K562 (cell line): ENCODE data around the gene SLC6A16. TPM values are rescaled to one million over a fixed set of nuclear protein-coding genes. Genes with fewer than 3 reads are reported as not detected.

ENCODE experiments used
- ATAC-seq: fragments of 200-7000 bp; cut with Tn5 transposase; 3 replicates; pipeline ENCODE4 v1.9.1; 2020; ENCODE audit warnings: moderate library complexity
- BruUV-seq: library from RNA; stranded (reverse); fragments of 400-500 nt; replicated peaks from 2 replicates; lab custom pipeline; 2021; lab: Mats Ljungman, UMichigan
- CTCF ChIA-PET: fragments of 300-600 bp; formaldehyde crosslinking; extraction: SDS; loops from one replicate; lab custom pipeline; 2021; ENCODE audit warnings: low intra/inter-chr PET ratio; lab: Yijun Ruan, JAX
- POLR2A ChIA-PET: fragments of 300-600, 350-650 bp; sonication (Branson Sonifier 250); formaldehyde crosslinking; extraction: SDS; loops from one replicate; lab custom pipeline; 2021; ENCODE audit warnings: antibody characterized with exemption, inconsistent platforms; lab: Yijun Ruan, JAX
- DNase-seq, 4 experiments: peaks; one replicate each; pipeline versions ENCODE4 v3.0.0 to v3.0.0-alpha.2; 2011 to 2018; ENCODE audit warnings: low spot score in 3 of 4, mixed read lengths in 3 of 4; ENCODE audit errors: extremely low read depth in 1 of 4
- FAIRE-seq: peaks from 2 replicates; lab custom pipeline; 2011; peaks lifted over from hg19 to GRCh38; lab: Jason Lieb, UNC
- H2AFZ ChIP-seq: 2 replicates; pipeline ENCODE4 v1.6.0; 2011; ENCODE audit warnings: low read depth, low read length, control low read depth, inconsistent platforms
- H3K27ac ChIP-seq: fragments of 200-600 bp; 3 replicates; pipeline ENCODE4 v1.8.0; 2011; ENCODE audit warnings: low read depth, mild to moderate bottlenecking, control low read depth, inconsistent platforms, low read length, moderate library complexity, mixed read lengths; ENCODE audit errors: extremely low read depth
- H3K27me3 ChIP-seq, 2 experiments: fragments of 300-600 bp in 1 of 2; 2 replicates in 1 of 2; 3 replicates in 1 of 2; pipeline versions ENCODE4 v1.6.0 to v1.8.0; 2011; ENCODE audit warnings: inconsistent platforms in 2 of 2, low read length in 2 of 2, mild to moderate bottlenecking in 1 of 2, mixed read lengths in 1 of 2, moderate library complexity in 1 of 2; ENCODE audit not compliant: control insufficient read depth in 2 of 2, insufficient read depth in 2 of 2
- H3K36me3 ChIP-seq: fragments of 300-600 bp; 3 replicates; pipeline ENCODE4 v1.8.0; 2011; ENCODE audit warnings: mild to moderate bottlenecking, low read length, inconsistent platforms; ENCODE audit not compliant: control insufficient read depth, insufficient read depth
- H3K4me1 ChIP-seq, 2 experiments: fragments of 200-600 bp in 1 of 2; replicated peaks in 1 of 2; 2 replicates in 1 of 2; 3 replicates in 1 of 2; pipeline versions ENCODE4 v1.5.1 to v1.8.0; 2011; ENCODE audit warnings: inconsistent platforms in 2 of 2, low read length in 2 of 2, mild to moderate bottlenecking in 1 of 2, mixed read lengths in 1 of 2, moderate library complexity in 1 of 2; ENCODE audit not compliant: control insufficient read depth in 2 of 2, insufficient read depth in 2 of 2
- H3K4me2 ChIP-seq: 2 replicates; pipeline ENCODE4 v1.6.1; 2011; ENCODE audit warnings: low read length, control low read depth, inconsistent platforms, mixed read lengths; ENCODE audit not compliant: insufficient read depth
- H3K4me3 ChIP-seq: fragments of 200-600 bp; sonication (generic), shearing (Covaris generic); 2 replicates; pipeline ENCODE4 v1.5.1; 2016; ENCODE audit warnings: control low read depth, inconsistent platforms
- H3K79me2 ChIP-seq: fragments of 200-600 bp; 3 replicates; pipeline ENCODE4 v1.8.0; 2011; ENCODE audit warnings: low read length, inconsistent platforms; ENCODE audit not compliant: control insufficient read depth, insufficient read depth
- H3K9ac ChIP-seq, 2 experiments: 2 replicates each; pipeline versions ENCODE4 v1.6.0 to v1.6.1; 2011; ENCODE audit warnings: low read depth in 2 of 2, low read length in 2 of 2, control low read depth in 1 of 2, inconsistent platforms in 1 of 2, mild to moderate bottlenecking in 1 of 2, mixed read lengths in 1 of 2; ENCODE audit not compliant: insufficient read depth in 1 of 2
- H3K9me1 ChIP-seq: one replicate; pipeline ENCODE4 v1.6.0; 2011; ENCODE audit warnings: inconsistent platforms, mild to moderate bottlenecking, low read length, moderate library complexity; ENCODE audit not compliant: control insufficient read depth, insufficient read depth
- H3K9me3 ChIP-seq: replicated peaks from 2 replicates; pipeline ENCODE4 v1.5.1; 2011; ENCODE audit warnings: low read depth, low read length, inconsistent platforms; ENCODE audit not compliant: control insufficient read depth, insufficient read depth
- H4K20me1 ChIP-seq: replicated peaks from 2 replicates; pipeline ENCODE4 v1.6.1; 2011; ENCODE audit warnings: low read length, inconsistent platforms, mixed read lengths; ENCODE audit not compliant: control insufficient read depth, insufficient read depth
- ASH1L ChIP-seq: fragments of 450-650 bp; IDR thresholded peaks from 2 replicates; pipeline ENCODE4 v1.6.1; 2018; ENCODE audit warnings: borderline replicate concordance, mild to moderate bottlenecking, low read depth; ENCODE audit not compliant: partially characterized antibody
- MEIS2 ChIP-seq: fragments of 450-650 bp; IDR thresholded peaks from 2 replicates; pipeline ENCODE4 v1.6.1; 2014; ENCODE audit warnings: mild to moderate bottlenecking; ENCODE audit not compliant: partially characterized antibody
- RBM25 ChIP-seq: fragments of 200-400 bp; formaldehyde crosslinking; IDR thresholded peaks from 2 replicates; pipeline ENCODE4 v1.6.1; 2018; ENCODE audit warnings: low read length, low read depth, moderate library complexity; ENCODE audit not compliant: severe bottlenecking
- SLC30A9 ChIP-seq: fragments of 250-450 bp; sonication (Bioruptor Pico); IDR thresholded peaks from 2 replicates; pipeline ENCODE4 v1.8.0; 2022; ENCODE audit warnings: mild to moderate bottlenecking, moderate library complexity
- SRSF7 ChIP-seq: fragments of 200-400 bp; formaldehyde crosslinking; optimal IDR thresholded peaks from 2 replicates; pipeline ENCODE3; 2017; ENCODE audit warnings: mild to moderate bottlenecking, low read depth, low read length
- TCF3 ChIP-seq: sonication (generic); formaldehyde crosslinking; IDR thresholded peaks from 2 replicates; pipeline ENCODE4 v1.4.0; 2020; ENCODE audit warnings: mild to moderate bottlenecking, missing genetic modification reagents
- ZNF121 ChIP-seq: sonication (generic); formaldehyde crosslinking; conservative IDR thresholded peaks from 2 replicates; pipeline ENCODE4 v1.8.0; 2022; ENCODE audit warnings: missing genetic modification reagents
- WGBS: fragments of 100-300 bp; shearing (Covaris generic); methylation state at CpG from one replicate; pipeline ENCODE4 v1.1.6; 2016; ENCODE audit warnings: low coverage, mixed read lengths; ENCODE audit not compliant: insufficient coverage; ENCODE audit errors: missing lambda C conversion rate; 5-methylcytosine and 5-hydroxymethylcytosine counted together
- in situ Hi-C: fragments of 300-500 bp; cut with MboI; formaldehyde crosslinking; loops from 4 replicates; pipeline ENCODE4 v1.15.0; 2018; ENCODE audit warnings: inconsistent platforms, mixed read lengths
- intact Hi-C: fragments of 100-400 bp; cut with micrococcal nuclease; formaldehyde crosslinking; loops from 2 replicates; pipeline ENCODE4 v1.14.2; 2022
- polyA plus RNA-seq, 8 experiments: library from polyadenylated mRNA; depleted of rRNA in 4 of 8; stranded (reverse) in 5 of 8; unstranded in 3 of 8; fragments of >200 nt; fragmentation: Nextera tagmentation in 2 of 8; fragmentation: Illumina TruSeq in 1 of 8; extraction: Ambion mirVana in 2 of 8; extraction: Trizol in 1 of 8; gene quantifications; 2 replicates each; pipeline versions ENCODE4 v1.2.1 to v1.2.3, GENCODE V29; 2011 to 2014; ENCODE audit warnings: inconsistent platforms in 1 of 8, missing spikeins in 1 of 8
- total RNA-seq, 7 experiments: library from RNA; depleted of rRNA in 6 of 7; stranded (reverse); fragments of >200 nt in 6 of 7; fragmentation: Illumina TruSeq in 2 of 7; extraction: Trizol in 2 of 7; gene quantifications; 2 replicates each; pipeline versions ENCODE4 v1.2.1 to v1.2.3, GENCODE V29; 2011 to 2021; ENCODE audit warnings: low replicate concordance in 1 of 7
- TF ChIP-seq, protein P1 (sequence below): fragments of 150-350 bp; IDR thresholded peaks from 2 replicates; pipeline ENCODE4 v1.6.1; 2014; ENCODE audit warnings: low read depth, mild to moderate bottlenecking, low read length, borderline replicate concordance
- TF ChIP-seq, protein P2 (sequence below): IDR thresholded peaks from 2 replicates; pipeline ENCODE4 v1.6.1; 2011; ENCODE audit not compliant: insufficient read length; ENCODE audit errors: extremely low read depth

SLC6A16 gene
- total and polyA plus RNA-seq, 9 of the 15 experiments (the other 6 are each of a cell fraction or from before 2014, with no cell fraction given): 0.05 to 0.95 (median 0.36) TPM

DNA sequence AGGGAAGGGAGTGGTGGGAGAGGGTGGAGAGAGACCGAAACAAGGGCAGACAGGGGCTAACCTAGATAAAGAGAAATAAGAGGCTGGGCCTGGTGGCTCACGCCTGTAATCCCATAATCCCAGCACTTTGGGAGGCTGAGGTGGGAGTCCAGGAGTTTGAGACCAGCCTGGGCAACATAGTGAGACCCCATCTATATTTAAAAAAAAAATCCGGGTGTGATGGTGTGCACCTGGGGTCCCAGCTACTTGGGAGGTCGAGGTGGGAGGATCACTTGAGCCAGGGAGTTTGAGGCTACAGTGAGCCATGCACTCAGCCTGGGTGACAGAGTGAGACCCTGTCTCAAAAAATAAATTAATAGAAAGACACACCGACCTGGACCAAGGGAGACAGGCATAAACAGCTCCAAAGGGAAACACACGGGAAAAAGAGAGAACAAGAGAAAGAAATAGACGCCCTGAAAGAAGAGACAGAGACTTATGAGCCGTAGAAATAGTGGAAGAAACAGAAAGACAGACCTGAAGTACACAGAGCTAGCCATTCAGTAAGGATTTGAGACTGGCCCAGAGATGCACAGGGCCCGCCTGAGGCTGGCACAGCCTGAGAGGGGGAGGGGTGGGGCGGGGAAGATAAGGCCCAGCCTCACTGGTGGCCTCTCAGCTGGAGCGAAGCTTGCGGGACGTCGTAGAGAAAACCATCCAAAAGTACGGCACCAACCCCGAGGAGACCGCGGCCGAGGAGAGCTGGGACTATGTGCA, 12.5 kb upstream of the SLC6A16 start:
- POLR2A ChIA-PET: interaction anchor here (0.5 to 1.3 kb wide), 2 partner anchors 98 to 158 kb away, joined by 3 to 4 read pairs; no protein-coding TSS in a partner anchor
- Histone ChIP-seq H2AFZ (no peak overlapping the region), H3K4me2 (no peak overlapping the region), H3K9me1 (no peaks in the 10 kb centered on the region), H3K79me2 (no peaks in the 10 kb centered on the region), H3K4me1 (peaks cover 40 to 69% of the 10 kb centered on the region in 2 experiments), H3K9me3 (no peaks in the 10 kb centered on the region), H3K9ac (peak overlapping the region in 1 of 2 experiments; percentile 84; a peak in 2 of 4 replicates), H3K27me3 (no peaks in the 10 kb centered on the region), H4K20me1 (no peaks in the 10 kb centered on the region), H3K4me3 (no peak overlapping the region), H3K27ac (no peak overlapping the region), H3K36me3 (peaks cover 10% of the 10 kb centered on the region; the same call in 1 of the 3 replicates)
- FAIRE-seq: no peak
- in situ Hi-C loops (no loop called here), intact Hi-C loops (no loop called here)
- CTCF ChIA-PET: no interaction called here
- WGBS: 75% methylated on average over 17 of the region's 19 CpGs
- TF ChIP-seq, protein P1, sequence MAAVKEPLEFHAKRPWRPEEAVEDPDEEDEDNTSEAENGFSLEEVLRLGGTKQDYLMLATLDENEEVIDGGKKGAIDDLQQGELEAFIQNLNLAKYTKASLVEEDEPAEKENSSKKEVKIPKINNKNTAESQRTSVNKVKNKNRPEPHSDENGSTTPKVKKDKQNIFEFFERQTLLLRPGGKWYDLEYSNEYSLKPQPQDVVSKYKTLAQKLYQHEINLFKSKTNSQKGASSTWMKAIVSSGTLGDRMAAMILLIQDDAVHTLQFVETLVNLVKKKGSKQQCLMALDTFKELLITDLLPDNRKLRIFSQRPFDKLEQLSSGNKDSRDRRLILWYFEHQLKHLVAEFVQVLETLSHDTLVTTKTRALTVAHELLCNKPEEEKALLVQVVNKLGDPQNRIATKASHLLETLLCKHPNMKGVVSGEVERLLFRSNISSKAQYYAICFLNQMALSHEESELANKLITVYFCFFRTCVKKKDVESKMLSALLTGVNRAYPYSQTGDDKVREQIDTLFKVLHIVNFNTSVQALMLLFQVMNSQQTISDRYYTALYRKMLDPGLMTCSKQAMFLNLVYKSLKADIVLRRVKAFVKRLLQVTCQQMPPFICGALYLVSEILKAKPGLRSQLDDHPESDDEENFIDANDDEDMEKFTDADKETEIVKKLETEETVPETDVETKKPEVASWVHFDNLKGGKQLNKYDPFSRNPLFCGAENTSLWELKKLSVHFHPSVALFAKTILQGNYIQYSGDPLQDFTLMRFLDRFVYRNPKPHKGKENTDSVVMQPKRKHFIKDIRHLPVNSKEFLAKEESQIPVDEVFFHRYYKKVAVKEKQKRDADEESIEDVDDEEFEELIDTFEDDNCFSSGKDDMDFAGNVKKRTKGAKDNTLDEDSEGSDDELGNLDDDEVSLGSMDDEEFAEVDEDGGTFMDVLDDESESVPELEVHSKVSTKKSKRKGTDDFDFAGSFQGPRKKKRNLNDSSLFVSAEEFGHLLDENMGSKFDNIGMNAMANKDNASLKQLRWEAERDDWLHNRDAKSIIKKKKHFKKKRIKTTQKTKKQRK: no peak
- TF ChIP-seq RBM25 (peak; percentile 31), SLC30A9 (CRISPR knock-in tag) (no peak), ASH1L (no peak), SRSF7 (no peak), ZNF121 (CRISPR knock-in tag) (peak; percentile 63), MEIS2 (no peak), TCF3 (CRISPR knock-in tag) (no peak)
- TF ChIP-seq, protein P2, sequence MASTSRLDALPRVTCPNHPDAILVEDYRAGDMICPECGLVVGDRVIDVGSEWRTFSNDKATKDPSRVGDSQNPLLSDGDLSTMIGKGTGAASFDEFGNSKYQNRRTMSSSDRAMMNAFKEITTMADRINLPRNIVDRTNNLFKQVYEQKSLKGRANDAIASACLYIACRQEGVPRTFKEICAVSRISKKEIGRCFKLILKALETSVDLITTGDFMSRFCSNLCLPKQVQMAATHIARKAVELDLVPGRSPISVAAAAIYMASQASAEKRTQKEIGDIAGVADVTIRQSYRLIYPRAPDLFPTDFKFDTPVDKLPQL: no peak
- TF ChIP-seq, all 486 proteins: peak for 2
- DNase-seq (no peak), ATAC-seq (no peak)
- no TSS peak for BruUV-seq
